Right kidney (tissue), 1 donor: Measurements from ENCODE around the gene MUC4.

Source experiments
- DNase-seq: peaks from one replicate; pipeline ENCODE4 v3.0.0-alpha.2; 2016

The MUC4 gene

DNA sequence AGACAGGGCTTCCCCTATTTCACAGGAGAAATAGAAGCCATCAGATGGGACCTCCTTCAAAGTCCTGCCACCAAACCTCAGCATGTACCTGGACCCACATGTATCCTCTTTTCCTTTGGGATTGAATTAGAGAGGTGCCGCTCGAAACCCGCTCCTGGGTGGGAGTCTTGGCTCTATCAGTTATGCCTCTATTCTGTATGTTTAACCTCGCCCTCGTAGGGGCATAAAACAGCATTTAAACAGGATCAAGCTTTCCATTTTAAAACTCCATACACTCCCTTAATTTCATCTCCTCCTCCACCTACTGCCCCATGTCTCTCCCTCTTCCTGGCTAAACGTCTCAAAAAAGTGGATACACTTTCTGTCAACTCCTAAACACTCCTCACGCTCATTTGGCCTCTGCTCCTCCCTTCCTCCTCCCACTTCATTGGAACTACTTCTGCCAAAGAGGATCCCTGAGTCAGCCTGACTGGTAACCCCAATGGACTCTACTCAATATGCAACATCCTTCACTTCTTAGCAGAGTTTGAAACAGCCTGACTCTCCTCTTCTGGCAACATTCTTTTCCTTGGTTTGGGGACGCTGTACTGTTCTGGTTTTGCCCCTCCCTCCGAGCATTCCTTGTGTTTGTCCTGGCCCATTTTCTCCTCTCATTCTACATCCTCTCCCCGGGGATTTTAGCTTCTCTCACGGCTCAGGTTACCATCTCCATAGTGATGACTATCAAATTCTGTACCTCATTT lies 114.0 kb downstream of the MUC4 start:
- no peak for DNase-seq
